Fibroblast of upper back skin (primary cell): Measurements from ENCODE around the gene DPP6.

Experiments used
- DNase-seq: peaks from one replicate; pipeline ENCODE4 v3.0.0-alpha.2; 2013

The DPP6 gene

DNA sequence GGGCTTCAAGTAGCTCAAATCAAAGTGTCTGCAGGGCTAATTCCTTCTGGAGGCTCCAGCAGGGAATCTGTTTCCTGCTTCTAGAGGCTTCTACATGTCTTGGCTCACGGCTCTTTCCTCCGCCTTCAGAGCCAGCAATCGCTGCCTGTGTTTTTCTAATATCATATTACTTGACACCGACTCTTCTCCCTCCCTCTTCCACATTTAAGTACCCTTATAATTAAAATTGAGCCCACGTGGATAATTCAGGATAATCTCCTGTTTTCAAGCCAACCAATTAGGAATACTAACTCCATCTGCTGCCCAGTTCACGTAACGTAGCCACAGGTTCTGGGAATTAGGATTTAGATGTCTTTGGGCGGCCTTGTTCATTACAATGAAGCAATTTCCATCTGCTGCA is 372.2 kb downstream of the DPP6 start:
- DNase-seq = no peak

DNA sequence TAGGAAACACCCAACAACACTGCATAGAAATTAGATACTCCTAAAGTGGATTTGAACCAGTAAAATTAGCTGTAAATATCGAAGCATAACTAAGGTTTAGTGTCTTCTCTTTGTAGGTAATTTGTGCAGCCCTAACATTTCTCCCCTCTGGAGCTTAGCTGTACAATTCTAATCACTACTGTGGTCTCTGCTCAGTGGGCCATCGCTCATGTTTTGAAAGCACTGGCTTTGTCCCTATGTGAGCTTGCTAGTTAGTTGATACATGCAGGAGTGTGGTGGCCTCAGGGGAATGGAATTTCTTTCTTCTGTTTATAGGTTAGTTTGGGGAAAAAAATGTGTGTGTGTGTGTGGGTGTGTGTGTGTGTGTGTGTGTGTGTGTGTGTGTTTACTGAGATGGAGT is 373.1 kb downstream of the DPP6 start:
- no peak for DNase-seq

DNA sequence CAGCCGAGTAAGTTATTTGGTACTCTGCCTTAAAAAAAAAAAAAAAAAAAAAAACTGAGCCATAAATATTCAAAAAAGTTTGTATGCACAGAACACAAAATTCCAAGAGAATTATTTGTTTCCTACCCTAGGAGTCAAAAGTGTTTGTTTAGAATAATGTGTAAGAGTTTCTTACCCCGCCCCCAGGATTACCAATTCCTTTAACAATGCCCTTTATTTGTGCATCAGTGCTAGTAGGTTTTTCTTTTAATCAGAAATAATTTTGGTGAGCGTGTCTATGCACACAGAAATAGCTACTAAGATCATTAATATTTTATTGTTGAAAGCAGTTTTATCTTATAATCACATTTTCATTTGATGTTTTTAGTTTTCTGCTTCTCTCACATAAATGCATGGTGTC is 374.6 kb downstream of the DPP6 start:
- DNase-seq = no peak

- no peak for DNase-seq
Measured at GRCh38 chr7:154427533-154427932, 375.3 kb downstream of the DPP6 start.

DNA sequence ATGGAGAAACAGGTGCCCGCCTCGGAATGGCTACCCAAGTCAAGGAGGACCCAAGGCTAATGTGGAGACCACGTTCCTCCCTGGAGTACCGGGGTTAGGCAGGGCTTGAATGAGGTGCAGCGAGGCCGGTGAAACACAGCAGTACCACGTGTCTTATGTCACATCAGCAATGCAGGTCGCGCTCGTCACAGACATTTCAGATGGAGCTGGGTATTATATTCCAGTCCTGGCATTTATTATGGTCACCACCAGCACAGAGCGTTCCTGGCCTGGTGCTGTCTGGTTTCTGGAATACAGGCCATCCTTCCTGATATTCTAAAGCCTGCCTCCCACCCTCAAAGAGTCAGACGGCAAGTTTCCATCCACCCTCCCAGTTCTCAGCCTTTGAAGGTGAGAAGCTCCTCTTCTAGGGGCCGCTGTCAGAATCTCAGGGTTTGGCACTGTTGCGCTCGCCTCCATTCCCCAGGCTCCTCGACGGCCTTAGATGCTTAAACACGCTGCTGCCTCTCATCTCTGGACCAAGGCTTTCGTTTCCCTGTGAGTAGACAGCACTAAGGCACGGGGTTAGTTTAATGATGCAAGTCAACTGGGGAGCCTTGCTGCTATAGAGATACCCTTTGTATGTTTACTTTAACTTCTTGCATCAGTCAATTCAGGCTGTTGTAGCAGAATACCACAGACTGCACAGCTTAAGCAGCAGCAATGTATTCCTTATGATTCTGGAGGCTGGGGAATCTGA is 377.6 kb downstream of the DPP6 start:
- no peak for DNase-seq

DNA sequence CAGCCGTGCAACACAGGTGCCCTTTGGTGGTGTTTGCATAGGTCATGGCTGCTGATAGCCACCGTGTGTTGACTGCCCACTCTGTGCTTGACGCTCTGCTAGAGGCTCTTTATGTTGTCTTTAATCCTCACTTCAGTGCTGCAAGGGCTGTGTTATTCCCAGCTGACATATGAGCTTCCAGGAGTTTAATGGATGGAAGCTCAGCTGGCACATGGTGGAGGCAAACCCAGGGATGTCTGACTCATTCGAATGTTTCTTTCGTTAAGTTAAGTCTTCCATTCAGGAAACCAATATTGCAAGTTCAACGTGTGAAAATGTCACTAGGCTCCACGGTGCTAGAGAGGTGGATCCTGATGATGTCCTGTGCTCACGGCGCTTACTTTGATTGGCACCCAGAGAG is 378.4 kb downstream of the DPP6 start:
- DNase-seq = no peak

- DNase-seq = no peak
Measured at GRCh38 chr7:154431045-154431444, 378.8 kb downstream of the DPP6 start.

GRCh38 chr7:154433632-154434598 is 381.7 kb downstream of the DPP6 start:
- no peak for DNase-seq

DNA sequence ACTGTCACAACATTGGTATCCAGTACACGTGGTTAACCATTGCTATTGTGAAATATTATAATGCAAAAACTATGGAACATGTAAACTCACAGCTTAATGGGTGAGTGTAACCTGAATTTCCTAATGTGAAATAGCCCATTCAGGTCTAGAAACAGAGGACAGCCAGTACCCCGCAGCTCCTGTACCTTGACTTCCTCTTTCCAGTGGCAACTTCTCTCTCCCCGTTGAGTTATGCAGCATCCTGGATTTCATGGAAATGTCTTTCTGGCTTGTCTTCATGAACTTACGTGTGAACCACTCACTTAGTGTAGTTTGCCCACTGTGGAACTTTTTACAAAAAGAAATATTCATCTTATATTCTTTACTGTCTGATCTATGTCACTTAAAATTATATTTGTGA is 384.4 kb downstream of the DPP6 start:
- DNase-seq = no peak

DNA sequence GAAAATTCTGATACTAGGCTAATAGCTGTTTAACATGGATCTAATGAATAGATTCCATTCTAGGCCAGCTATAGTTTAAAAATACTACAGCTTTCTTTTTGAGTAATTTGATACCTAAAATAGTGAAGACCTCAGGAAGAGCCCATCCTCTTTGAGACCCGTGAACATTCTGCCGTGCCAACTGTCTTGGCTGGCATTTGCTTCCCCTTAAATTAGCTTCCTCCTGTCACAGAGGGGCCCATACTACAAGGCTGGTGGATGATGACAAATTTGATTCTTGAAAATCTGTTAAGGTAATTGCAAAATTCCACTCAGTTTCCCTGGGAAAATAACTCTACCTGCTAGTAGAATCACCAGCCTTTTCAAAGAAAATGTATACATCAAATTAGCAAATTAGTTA is 385.0 kb downstream of the DPP6 start:
- DNase-seq = no peak

DNA sequence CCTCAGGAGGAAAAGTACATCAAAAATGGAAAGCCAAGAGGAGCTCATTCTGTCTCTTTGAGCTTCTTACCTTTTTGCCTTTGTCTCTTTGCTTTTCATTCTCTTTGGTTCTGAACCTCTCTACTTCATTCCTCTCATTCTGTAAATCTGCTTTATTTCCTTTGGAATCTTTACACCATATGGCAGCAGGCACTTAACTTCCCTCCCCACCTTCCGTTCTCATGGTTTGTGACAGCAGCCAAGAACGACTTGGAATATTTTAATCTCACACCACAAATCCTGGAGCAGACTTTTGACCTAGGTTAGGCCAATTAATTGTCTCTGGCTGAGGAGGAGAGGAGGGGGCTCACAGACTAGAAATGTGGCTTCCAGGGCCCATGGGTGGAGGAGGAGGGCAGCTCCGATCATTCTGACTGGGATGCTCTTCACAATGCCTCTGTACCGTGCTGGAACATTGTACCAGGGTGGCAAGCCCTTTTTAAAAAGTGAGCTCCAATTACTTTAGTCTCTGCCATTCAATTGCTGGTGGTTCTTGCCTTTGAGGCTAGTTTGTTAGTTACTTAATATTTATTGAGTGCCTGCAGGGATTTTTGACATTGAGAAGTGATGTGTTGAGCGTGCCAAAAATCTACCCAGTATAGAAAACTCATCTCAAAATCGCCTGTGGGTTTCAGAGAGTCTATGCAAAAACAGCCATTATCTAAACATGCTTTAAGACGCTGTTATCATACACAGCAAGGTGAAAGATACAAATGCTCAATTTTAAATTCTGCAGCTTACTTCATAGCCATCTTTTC is 386.6 kb downstream of the DPP6 start:
- DNase-seq = no peak

GRCh38 chr7:154440058-154440457 is 387.9 kb downstream of the DPP6 start:
- no peak for DNase-seq

DNA sequence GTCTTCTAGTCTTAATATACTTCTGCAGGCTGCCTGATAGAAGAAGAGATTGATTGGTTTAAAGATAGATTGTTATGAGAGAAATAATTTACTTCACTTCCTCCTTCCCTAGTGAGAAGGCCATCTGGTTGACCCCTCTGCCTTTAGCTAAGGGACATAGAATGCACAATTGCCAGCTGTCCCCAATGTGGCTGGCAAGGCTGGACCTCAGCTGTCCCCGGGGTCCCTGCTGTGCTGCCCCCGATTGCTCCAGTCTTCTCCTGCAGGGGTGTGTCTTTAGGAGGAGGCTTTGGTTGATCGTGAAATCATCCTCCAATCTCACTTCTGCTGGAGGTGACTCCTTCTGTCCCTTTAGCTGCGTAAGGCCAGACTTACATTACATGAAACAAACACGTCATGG is 388.5 kb downstream of the DPP6 start:
- DNase-seq = no peak

DNA sequence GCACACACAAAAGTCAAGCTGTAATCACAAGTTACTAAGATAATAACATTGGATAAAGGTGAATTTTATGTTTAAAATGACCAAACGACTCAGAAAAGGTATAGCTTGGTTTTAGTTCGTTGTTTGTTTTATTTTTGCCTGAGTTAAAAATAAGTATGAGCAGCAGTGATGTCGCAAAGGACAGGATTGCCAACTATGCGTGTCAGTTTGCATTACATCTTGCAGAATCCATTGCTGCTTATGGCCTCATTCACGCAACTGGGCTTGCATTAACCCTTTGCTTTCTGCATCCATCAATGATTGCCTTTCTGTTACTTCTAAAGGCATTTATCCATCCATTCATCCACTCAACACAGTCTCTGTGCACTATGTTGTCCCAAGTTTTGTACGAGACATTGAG is 389.6 kb downstream of the DPP6 start:
- no peak for DNase-seq

- DNase-seq = no peak
Measured at GRCh38 chr7:154442939-154443338, 390.7 kb downstream of the DPP6 start.

GRCh38 chr7:154450451-154450850 is 398.3 kb downstream of the DPP6 start:
- DNase-seq = no peak

DNA sequence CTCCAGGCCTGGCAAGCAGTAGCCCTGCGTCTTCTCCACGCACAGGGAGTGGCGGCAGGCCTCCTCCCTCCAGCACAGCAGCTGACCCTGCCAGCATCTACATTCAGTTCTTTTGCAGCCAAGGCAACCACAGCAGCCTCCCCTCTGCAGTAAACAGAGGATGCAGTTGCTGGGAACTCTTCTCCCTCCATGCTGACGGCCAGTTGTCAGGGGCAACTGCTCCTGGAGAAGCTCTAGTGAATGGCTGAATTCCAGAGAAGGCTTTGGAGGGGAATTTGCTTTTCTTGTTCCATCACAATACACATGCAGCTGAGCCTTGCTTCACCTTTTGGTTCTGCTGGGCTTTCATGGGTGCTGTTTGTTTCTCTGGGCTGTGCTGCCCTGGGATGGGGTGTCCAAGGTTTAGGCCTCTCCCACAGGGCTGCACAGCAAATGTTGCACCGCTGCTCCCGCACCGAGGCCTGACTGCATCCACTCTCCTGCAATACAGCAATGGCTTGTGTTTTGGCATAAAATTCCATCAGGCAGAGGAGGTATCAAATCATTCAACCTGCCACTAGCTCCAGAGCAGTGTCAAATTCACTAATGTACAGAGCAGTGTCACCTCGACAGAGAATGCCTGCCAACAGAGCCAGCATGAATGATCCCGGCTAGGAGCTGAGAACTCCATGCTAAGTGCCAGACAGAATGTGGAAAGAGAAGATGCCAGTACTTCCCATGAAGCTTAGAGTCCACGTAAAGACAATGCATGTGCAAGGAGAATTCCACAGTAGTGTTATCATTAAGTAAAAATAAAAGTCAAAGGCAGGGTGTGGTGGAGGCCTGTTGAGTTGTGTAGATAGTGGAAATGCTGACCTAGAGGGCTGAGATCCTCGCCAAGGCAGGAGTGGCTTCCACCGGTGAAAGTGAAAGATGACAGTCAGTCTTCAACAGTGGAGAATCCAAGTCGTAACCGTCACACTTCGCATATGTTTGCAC is 399.6 kb downstream of the DPP6 start:
- no peak for DNase-seq

- no peak for DNase-seq
Measured at GRCh38 chr7:154463794-154464193, 411.6 kb downstream of the DPP6 start.

DNA sequence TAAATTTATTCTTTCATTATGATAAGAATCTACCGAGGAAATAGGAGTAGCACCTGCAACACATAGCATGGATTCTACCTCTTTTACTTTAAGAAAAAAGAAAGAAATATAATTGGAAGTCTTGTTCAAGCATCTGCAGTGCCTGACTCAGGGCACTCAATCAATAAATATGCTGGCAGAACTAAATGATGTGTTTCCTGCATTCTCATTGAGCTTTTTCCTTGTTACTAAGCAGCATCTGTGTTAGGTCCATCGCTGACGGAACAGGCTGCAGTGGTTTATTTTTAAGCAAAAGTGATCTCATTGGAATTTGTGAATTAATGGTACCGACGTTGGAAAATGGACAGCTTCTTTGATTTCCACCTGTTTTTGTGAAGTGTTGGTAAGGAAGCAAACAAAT is 417.5 kb downstream of the DPP6 start:
- no peak for DNase-seq

DNA sequence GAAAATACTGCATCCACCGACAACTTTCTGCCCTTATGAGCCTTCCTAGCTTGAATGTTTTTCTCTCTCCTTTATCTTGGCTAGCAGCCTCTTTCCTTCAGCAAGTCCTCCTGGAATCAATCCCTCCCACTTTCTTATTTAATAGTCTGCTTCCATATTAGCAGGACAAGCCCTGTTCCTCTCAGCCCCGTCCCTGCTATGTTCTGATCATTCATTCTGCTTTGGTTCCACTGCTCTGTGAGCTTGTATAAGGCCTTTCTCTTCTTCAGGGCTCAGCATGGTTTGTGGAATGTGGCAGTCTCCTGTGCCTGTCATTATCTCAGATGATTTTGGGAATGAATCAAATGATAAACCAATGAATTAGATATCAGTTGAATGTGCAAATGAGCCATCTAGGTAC is 420.1 kb downstream of the DPP6 start:
- DNase-seq = no peak

- no peak for DNase-seq
Measured at GRCh38 chr7:154473360-154473759, 421.2 kb downstream of the DPP6 start.

GRCh38 chr7:154474903-154475520 is 422.8 kb downstream of the DPP6 start:
- DNase-seq = no peak
